Skeletal muscle tissue (tissue), 4 donors: ENCODE results near the gene PHIP. TPM values are rescaled to one million over a fixed set of nuclear protein-coding genes. Genes with fewer than 3 reads are reported as not detected.

Source experiments
- H3K27ac ChIP-seq: one replicate; pipeline ENCODE4 v1.7.0; 2013; ENCODE audit warnings: mild to moderate bottlenecking, low read depth, low read length, inconsistent platforms
- H3K27me3 ChIP-seq, 3 donors: one replicate each; pipeline ENCODE4 v1.7.0; 2013; ENCODE audit warnings: low read length in 3 of 3; ENCODE audit not compliant: control insufficient read depth in 3 of 3, insufficient read depth in 3 of 3
- H3K36me3 ChIP-seq, 3 donors: one replicate each; pipeline ENCODE4 v1.7.0; 2013; ENCODE audit warnings: low read length in 3 of 3; ENCODE audit not compliant: control insufficient read depth in 3 of 3, insufficient read depth in 3 of 3
- H3K4me1 ChIP-seq, 3 donors: one replicate each; pipeline ENCODE4 v1.7.0; 2013; ENCODE audit warnings: low read length in 3 of 3, mild to moderate bottlenecking in 3 of 3; ENCODE audit not compliant: control insufficient read depth in 3 of 3, insufficient read depth in 3 of 3
- H3K4me3 ChIP-seq, 3 donors: one replicate each; pipeline ENCODE4 v1.7.0; 2013; ENCODE audit warnings: low read length in 3 of 3
- H3K9ac ChIP-seq, 3 donors: one replicate each; pipeline ENCODE4 v1.7.0; 2013; ENCODE audit warnings: low read length in 3 of 3, mild to moderate bottlenecking in 3 of 3, moderate library complexity in 2 of 3, low read depth in 1 of 3
- H3K9me3 ChIP-seq, 3 donors: one replicate each; pipeline ENCODE4 v1.7.0; 2013; ENCODE audit warnings: low read length in 3 of 3; ENCODE audit not compliant: control insufficient read depth in 3 of 3
- total RNA-seq: library from RNA; depleted of rRNA; stranded (reverse); fragments of >200 nt; gene quantifications from one replicate; pipeline ENCODE4 v1.2.3, GENCODE V29; 2014
- donor health status: Osteomylitis.

Gene PHIP
- total RNA-seq, 1 donor from 2014 or later, result 22.4 TPM

DNA sequence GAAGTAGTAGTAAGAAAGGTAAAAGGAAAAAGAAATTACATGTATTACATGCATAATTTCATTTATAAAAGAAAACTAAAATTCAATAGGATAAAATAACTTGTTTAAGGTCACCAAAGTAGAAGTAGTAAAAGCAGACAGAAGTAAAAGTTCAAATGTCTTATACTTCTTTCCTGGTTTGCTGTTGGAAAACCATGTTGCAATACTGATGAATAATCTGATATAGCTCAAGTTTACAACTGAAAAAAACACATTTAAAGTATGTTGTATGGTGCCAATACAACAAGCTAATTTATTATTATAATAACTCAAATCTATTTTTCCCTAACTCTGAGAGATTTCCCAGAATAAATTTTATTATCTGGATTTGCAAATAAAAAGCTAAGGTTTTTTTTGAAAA, 78.3 kb downstream of the PHIP start:
- Histone ChIP-seq H3K9ac (no peak overlapping the region), H3K27me3 (no peaks in the 10 kb centered on the region), H3K27ac (no peak overlapping the region), H3K9me3 (peaks cover 0 to 4% (median 0%) of the 10 kb centered on the region in 3 donors), H3K4me1 (no peaks in the 10 kb centered on the region), H3K4me3 (no peak overlapping the region), H3K36me3 (peaks cover 17 to 66% (median 62%) of the 10 kb centered on the region in 3 donors)

DNA sequence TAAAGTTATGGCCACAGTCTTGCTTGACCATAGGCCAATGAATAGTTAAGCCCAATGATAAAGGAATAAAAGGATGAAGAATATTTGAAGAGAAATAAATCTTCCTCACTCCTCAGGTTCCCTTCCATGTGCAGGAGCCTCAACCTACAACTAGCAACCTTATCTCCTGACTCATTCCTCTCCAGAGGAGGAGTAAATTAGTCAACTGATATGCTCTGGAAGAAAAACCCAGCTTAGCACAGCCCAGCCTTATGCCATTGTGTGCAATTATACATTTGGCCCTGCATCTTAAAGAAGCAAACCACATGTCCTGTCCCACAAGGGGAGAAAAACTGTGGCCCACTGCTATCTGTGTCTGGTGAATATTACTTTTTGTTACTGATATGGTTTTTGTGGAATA, 82.1 kb downstream of the PHIP start:
- Histone ChIP-seq H3K27me3 (no peaks in the 10 kb centered on the region), H3K9me3 (peaks cover 0 to 4% (median 0%) of the 10 kb centered on the region in 3 donors), H3K9ac (no peak overlapping the region), H3K27ac (no peak overlapping the region), H3K4me3 (no peak overlapping the region), H3K4me1 (no peaks in the 10 kb centered on the region), H3K36me3 (peaks cover 31 to 67% (median 61%) of the 10 kb centered on the region in 3 donors)

DNA sequence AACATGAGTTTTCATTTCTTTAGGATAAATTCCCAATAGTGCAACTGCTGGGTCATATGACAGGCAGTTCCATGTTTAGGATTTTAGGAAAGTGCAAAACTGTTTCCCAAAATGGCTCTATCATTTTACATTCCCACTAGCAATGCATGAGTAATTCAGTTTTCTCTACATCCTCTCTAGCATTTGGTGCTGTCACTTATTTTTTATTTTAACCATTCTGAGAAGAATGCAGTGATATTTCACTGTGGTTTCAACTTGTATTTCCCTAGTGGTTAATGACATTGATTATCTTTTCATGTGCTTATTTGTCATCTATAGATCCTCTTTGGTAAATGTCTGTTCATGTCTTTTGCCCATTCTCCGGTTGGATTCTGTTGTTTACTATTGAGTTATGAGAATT, 82.7 kb downstream of the PHIP start:
- H3K4me3 ChIP-seq, result no peak overlapping the region
- no peak overlapping the region for H3K9ac ChIP-seq
- H3K4me1 ChIP-seq, result no peaks in the 10 kb centered on the region
- no peak overlapping the region for H3K27ac ChIP-seq
- H3K9me3 ChIP-seq, result peaks cover 0 to 4% (median 0%) of the 10 kb centered on the region in 3 donors
- peaks cover 31 to 67% (median 61%) of the 10 kb centered on the region in 3 donors for H3K36me3 ChIP-seq
- H3K27me3 ChIP-seq, result no peaks in the 10 kb centered on the region

DNA sequence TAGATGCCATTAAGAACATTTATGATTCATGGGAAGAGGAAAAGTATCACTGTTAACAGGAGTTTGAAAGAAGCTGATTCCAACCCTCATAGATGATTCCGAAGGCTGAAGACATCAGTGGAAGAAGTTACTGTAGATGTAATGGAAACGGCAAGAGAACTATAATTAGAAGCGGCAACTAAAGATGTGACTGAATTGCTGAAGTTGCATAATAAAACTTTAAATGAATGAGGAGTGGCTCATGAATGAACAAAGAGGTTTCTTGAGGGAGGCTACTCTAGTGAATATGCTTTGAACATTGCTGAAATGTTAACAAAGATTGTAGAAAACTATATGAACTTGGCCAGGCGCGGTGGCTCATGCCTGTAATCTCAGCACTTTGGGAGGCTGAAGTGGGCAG, 84.1 kb downstream of the PHIP start:
- H3K4me1 ChIP-seq, result no peaks in the 10 kb centered on the region
- H3K9ac ChIP-seq, result no peak overlapping the region
- H3K4me3 ChIP-seq, result no peak overlapping the region
- peaks cover 0 to 4% (median 0%) of the 10 kb centered on the region in 3 donors for H3K9me3 ChIP-seq
- no peak overlapping the region for H3K27ac ChIP-seq
- H3K27me3 ChIP-seq, result no peaks in the 10 kb centered on the region
- peaks cover 28 to 73% (median 60%) of the 10 kb centered on the region in 3 donors for H3K36me3 ChIP-seq

DNA sequence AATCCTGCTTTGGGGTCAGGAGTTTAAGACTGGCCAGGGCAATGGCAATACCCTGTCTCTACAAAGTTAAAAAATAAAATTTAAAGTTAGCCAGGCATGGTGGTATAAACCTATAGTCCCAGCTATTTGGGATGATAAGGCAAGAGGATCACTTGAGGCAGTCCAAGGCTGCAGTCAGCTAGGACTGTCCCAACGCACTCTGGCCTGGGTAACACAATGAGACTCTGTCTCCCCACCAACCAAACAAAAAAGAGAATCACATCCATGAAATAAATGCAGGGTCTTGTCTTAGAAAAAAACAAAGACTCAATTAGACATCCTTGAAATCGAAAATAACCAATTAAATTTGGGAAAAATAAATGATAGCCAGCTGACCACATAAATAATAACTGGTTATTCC, 88.9 kb downstream of the PHIP start:
- no peaks in the 10 kb centered on the region for H3K27me3 ChIP-seq
- H3K4me1 ChIP-seq, result no peaks in the 10 kb centered on the region
- H3K27ac ChIP-seq, result no peak overlapping the region
- H3K36me3 ChIP-seq, result peaks cover 21 to 64% (median 51%) of the 10 kb centered on the region in 3 donors
- H3K4me3 ChIP-seq, result no peak overlapping the region
- H3K9ac ChIP-seq, result no peak overlapping the region
- no peaks in the 10 kb centered on the region for H3K9me3 ChIP-seq

DNA sequence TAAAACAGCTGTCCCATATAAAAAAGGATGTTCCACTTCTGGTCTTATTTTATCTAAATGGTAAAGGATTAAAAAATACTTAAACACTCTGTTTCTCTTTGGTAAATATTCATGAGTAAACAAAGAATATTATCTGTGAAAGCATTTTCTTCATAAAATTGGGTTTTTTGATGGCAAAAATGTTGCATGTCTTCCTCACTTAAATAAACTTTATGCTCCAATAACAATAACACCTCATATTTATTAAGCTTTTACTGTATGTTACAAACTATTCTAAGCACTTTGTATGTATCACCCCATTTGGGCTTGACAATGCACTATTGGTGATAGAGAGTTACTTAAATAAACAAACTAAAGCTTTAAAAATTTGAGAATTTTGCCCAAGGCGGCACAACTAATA, 91.9 kb downstream of the PHIP start:
- no peaks in the 10 kb centered on the region for H3K4me1 ChIP-seq
- H3K4me3 ChIP-seq, result no peak overlapping the region
- H3K36me3 ChIP-seq, result peaks cover 16 to 53% (median 42%) of the 10 kb centered on the region in 3 donors
- no peaks in the 10 kb centered on the region for H3K27me3 ChIP-seq
- no peaks in the 10 kb centered on the region for H3K9me3 ChIP-seq
- H3K27ac ChIP-seq, result no peak overlapping the region
- no peak overlapping the region for H3K9ac ChIP-seq

DNA sequence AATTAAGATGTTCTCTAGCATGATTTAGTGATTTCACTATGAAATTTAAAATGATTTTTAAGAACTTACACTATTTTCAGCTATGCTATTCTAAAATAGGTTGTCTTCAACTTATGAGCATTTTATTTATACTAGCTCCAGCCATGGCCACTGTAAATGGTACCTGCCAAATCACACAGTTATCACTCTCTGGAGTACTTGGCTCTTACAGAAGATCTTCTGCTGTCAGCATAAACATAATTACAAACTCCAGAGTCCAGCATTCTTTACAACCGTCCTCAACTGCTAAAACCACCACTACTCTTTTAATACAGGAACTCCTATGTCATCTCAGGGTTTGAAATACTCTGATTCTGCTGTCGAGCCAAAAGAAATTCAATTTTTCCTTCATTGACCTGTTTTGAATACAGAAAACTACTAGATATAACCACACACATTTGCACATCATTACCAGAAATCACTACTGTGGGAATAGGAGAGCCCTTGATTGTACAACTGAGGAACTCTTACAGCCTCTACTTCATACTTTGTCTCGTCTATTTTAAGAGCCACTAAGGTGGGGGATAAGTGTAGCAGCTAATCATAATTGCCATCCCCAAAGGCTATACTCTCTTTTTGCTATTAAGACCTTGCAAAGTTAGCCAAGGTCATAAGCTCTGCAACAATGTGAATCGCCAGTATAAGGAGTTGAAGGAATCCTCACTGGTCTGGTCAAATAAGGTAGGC, 93.7 kb downstream of the PHIP start:
- H3K27ac ChIP-seq, result no peak overlapping the region
- H3K4me1 ChIP-seq, result no peaks in the 10 kb centered on the region
- H3K9me3 ChIP-seq, result no peaks in the 10 kb centered on the region
- H3K36me3 ChIP-seq, result peaks cover 16 to 50% (median 45%) of the 10 kb centered on the region in 3 donors
- H3K27me3 ChIP-seq, result no peaks in the 10 kb centered on the region
- no peak overlapping the region for H3K4me3 ChIP-seq
- H3K9ac ChIP-seq, result no peak overlapping the region

DNA sequence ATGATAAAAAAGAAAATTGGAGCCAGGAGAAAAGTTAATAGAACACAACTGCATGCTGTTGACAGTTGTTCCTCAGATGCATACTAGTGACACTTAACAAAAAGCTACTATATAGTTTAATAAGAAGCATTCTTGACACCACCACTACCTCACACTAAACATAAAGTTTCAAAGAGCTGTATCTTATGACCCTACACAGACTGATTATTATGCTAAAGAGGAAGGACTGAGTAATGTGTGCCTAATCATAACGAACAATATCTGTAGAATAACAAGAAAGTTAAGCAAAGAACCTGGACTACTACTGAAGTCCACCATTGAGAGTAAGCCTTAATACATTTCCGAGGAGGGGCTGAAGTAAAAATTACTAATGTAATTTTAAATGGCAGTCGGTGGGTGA, 110.9 kb downstream of the PHIP start:
- no peak overlapping the region for H3K9ac ChIP-seq
- H3K4me3 ChIP-seq, result no peak overlapping the region
- peaks cover 10 to 55% (median 38%) of the 10 kb centered on the region in 3 donors for H3K36me3 ChIP-seq
- no peak overlapping the region for H3K27ac ChIP-seq
- H3K9me3 ChIP-seq, result no peaks in the 10 kb centered on the region
- H3K4me1 ChIP-seq, result no peaks in the 10 kb centered on the region
- no peaks in the 10 kb centered on the region for H3K27me3 ChIP-seq

DNA sequence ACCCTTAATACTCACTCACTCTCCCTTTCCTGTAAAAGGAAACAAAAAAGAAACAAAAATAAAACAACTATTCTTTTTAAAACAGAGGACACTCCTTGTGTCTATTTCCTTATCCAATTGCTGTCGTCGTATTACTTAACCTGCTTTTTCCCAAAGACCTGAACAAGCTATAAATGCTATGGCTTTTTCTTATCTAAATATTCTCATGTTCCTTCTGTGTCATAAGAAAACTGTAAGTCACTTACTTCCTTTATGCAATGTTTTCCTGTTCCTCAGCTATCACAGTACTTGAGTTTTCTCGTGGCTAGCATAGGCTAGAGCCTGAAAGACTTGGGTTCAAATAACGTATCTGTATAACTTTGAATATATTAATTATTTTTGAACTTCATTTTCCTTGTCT, 111.5 kb downstream of the PHIP start:
- Histone ChIP-seq H3K9ac (no peak overlapping the region), H3K36me3 (peaks cover 10 to 55% (median 45%) of the 10 kb centered on the region in 3 donors), H3K27ac (no peak overlapping the region), H3K27me3 (no peaks in the 10 kb centered on the region), H3K4me1 (no peaks in the 10 kb centered on the region), H3K9me3 (no peaks in the 10 kb centered on the region), H3K4me3 (no peak overlapping the region)

DNA sequence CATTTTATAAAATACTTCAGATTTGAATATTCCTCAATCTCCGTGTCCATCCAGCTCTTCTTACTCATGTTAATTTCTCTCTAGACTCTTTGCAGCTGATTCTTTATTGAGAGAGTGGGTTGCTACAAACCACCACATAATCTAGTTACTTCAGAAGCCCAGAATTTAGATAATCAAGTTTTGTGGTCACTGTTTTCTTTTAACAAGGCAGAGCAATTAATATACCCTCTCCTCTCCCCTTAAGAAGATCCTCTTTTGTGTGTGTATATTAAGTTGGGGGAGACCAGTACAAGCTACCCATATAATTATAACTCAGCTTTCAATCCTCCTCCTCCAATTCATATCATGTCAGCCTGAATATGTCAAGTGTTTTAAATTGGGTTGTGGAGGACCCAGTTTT, 115.6 kb downstream of the PHIP start:
- H3K36me3 ChIP-seq, result peaks cover 11 to 54% (median 40%) of the 10 kb centered on the region in 3 donors
- H3K9me3 ChIP-seq, result no peaks in the 10 kb centered on the region
- H3K27ac ChIP-seq, result no peak overlapping the region
- no peaks in the 10 kb centered on the region for H3K4me1 ChIP-seq
- no peak overlapping the region for H3K9ac ChIP-seq
- no peaks in the 10 kb centered on the region for H3K27me3 ChIP-seq
- H3K4me3 ChIP-seq, result no peak overlapping the region
